Endodermal cell (in vitro differentiated cells): ENCODE results near the gene CASR. TPM values are rescaled to one million over a fixed set of nuclear protein-coding genes. Genes with fewer than 3 reads are reported as not detected.

Source experiments
- DNase-seq: peaks from one replicate; pipeline ENCODE4 v3.0.0-alpha.2; 2017
- H3K27ac ChIP-seq: 2 replicates; pipeline ENCODE4 v1.5.1; 2013; ENCODE audit warnings: mild to moderate bottlenecking, low read depth, low read length, moderate library complexity
- H3K27me3 ChIP-seq: 2 replicates; pipeline ENCODE4 v1.6.1; 2013; ENCODE audit warnings: mild to moderate bottlenecking, low read length, moderate library complexity; ENCODE audit not compliant: insufficient read depth, control insufficient read depth, poor library complexity, severe bottlenecking
- H3K36me3 ChIP-seq: 2 replicates; pipeline ENCODE4 v1.7.0; 2013; ENCODE audit warnings: mild to moderate bottlenecking, low read length, moderate library complexity; ENCODE audit not compliant: control insufficient read depth, insufficient read depth
- H3K4me1 ChIP-seq: one replicate; pipeline ENCODE4 v1.7.0; 2013; ENCODE audit warnings: low read length; ENCODE audit not compliant: control insufficient read depth, insufficient read depth
- H3K4me3 ChIP-seq: 2 replicates; pipeline ENCODE4 v1.5.1; 2013; ENCODE audit warnings: mild to moderate bottlenecking, low read length, moderate library complexity
- H3K9ac ChIP-seq: 2 replicates; pipeline ENCODE4 v1.6.1; 2013; ENCODE audit warnings: mild to moderate bottlenecking, low read length, moderate library complexity; ENCODE audit not compliant: poor library complexity, severe bottlenecking; ENCODE audit errors: extremely low read depth
- H3K9me3 ChIP-seq: 2 replicates; pipeline ENCODE4 v1.6.1; 2013; ENCODE audit warnings: mild to moderate bottlenecking, low read length, moderate library complexity; ENCODE audit not compliant: control insufficient read depth
- H3K27ac Mint-ChIP-seq: 2 replicates; pipeline ENCODE4 v1.8.0; 2020; ENCODE audit warnings: mixed read lengths
- H3K27me3 Mint-ChIP-seq: 2 replicates; pipeline ENCODE4 v1.8.0; 2021; ENCODE audit warnings: mild to moderate bottlenecking, mixed read lengths; ENCODE audit not compliant: insufficient read depth
- H3K36me3 Mint-ChIP-seq: 2 replicates; pipeline ENCODE4 v1.8.0; 2020; ENCODE audit warnings: low read depth, mixed read lengths
- H3K4me1 Mint-ChIP-seq: 2 replicates; pipeline ENCODE4 v1.8.0; 2020; ENCODE audit warnings: mixed read lengths
- H3K4me3 Mint-ChIP-seq: 2 replicates; pipeline ENCODE4 v1.8.0; 2020; ENCODE audit warnings: mild to moderate bottlenecking, moderate library complexity, mixed read lengths
- H3K9me3 Mint-ChIP-seq: 2 replicates; pipeline ENCODE4 v1.8.0; 2020; ENCODE audit warnings: mild to moderate bottlenecking, mixed read lengths
- WGBS, 2 experiments: methylation state at CpG; one replicate each; pipeline versions ENCODE4 v1.1.5 to v1.1.7; 2013; ENCODE audit warnings: missing lambda C conversion rate in 2 of 2, mixed read lengths in 1 of 2; ENCODE audit not compliant: insufficient coverage in 1 of 2, insufficient read length in 1 of 2; 5-methylcytosine and 5-hydroxymethylcytosine counted together
- total RNA-seq, 2 donors: library from RNA; stranded (reverse); fragmentation: NEBNext Ultra II Directional in 1 of 2; extraction: Animal tissue kit (Norgen Biotek cat#: 25700) in 1 of 2; gene quantifications; 2 replicates in 1 of 2; 3 replicates in 1 of 2; pipeline ENCODE4 v1.2.1, GENCODE V29; 2021
- TF ChIP-seq, protein P1 (sequence below): fragments of 200-600 bp; sonication (generic); conservative IDR thresholded peaks from 2 replicates; pipeline ENCODE4 v1.5.0; 2021; ENCODE audit warnings: antibody characterized with exemption, mild to moderate bottlenecking

CASR gene
- total RNA-seq, 2 donors from 2014 or later, result 0.04 TPM; not detected in 1

- Mint-ChIP-seq H3K4me3 (no peak overlapping the region), H3K4me1 (peaks cover 2% of the 10 kb centered on the region), H3K9me3 (no peaks in the 10 kb centered on the region), H3K36me3 (no peaks in the 10 kb centered on the region), H3K27ac (no peak overlapping the region), H3K27me3 (peaks cover 9% of the 10 kb centered on the region)
- Histone ChIP-seq H3K27me3 (no peaks in the 10 kb centered on the region), H3K9ac (no peak overlapping the region), H3K9me3 (no peaks in the 10 kb centered on the region), H3K4me1 (no peaks in the 10 kb centered on the region), H3K4me3 (no peak overlapping the region), H3K36me3 (no peaks in the 10 kb centered on the region), H3K27ac (no peak overlapping the region)
- TF ChIP-seq, protein P1, sequence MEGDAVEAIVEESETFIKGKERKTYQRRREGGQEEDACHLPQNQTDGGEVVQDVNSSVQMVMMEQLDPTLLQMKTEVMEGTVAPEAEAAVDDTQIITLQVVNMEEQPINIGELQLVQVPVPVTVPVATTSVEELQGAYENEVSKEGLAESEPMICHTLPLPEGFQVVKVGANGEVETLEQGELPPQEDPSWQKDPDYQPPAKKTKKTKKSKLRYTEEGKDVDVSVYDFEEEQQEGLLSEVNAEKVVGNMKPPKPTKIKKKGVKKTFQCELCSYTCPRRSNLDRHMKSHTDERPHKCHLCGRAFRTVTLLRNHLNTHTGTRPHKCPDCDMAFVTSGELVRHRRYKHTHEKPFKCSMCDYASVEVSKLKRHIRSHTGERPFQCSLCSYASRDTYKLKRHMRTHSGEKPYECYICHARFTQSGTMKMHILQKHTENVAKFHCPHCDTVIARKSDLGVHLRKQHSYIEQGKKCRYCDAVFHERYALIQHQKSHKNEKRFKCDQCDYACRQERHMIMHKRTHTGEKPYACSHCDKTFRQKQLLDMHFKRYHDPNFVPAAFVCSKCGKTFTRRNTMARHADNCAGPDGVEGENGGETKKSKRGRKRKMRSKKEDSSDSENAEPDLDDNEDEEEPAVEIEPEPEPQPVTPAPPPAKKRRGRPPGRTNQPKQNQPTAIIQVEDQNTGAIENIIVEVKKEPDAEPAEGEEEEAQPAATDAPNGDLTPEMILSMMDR, result no peak
- 80 to 92% methylated on average over 1 to 2 of the region's 2 CpGs for WGBS, 2 experiments
- DNase-seq, result peak; percentile 54
Observed at GRCh38 chr3:122263058-122263457, 79.6 kb downstream of the CASR start.

- H3K9me3 ChIP-seq, result no peaks in the 10 kb centered on the region
- no peaks in the 10 kb centered on the region for H3K36me3 Mint-ChIP-seq
- H3K27me3 Mint-ChIP-seq, result peaks cover 9% of the 10 kb centered on the region
- no peak overlapping the region for H3K27ac ChIP-seq
- no peaks in the 10 kb centered on the region for H3K27me3 ChIP-seq
- H3K36me3 ChIP-seq, result no peaks in the 10 kb centered on the region
- TF ChIP-seq, protein P1, result no peak
- H3K4me3 Mint-ChIP-seq, result no peak overlapping the region
- H3K9ac ChIP-seq, result no peak overlapping the region
- no peak overlapping the region for H3K27ac Mint-ChIP-seq
- no peak overlapping the region for H3K4me3 ChIP-seq
- DNase-seq, result no peak
- no peaks in the 10 kb centered on the region for H3K9me3 Mint-ChIP-seq
- H3K4me1 ChIP-seq, result no peaks in the 10 kb centered on the region
- H3K4me1 Mint-ChIP-seq, result no peaks in the 10 kb centered on the region
Observed at GRCh38 chr3:122263974-122264588, 80.6 kb downstream of the CASR start.

- H3K4me3 Mint-ChIP-seq, result no peak overlapping the region
- Histone ChIP-seq H3K27me3 (no peaks in the 10 kb centered on the region), H3K4me1 (no peaks in the 10 kb centered on the region), H3K4me3 (no peak overlapping the region), H3K9me3 (no peaks in the 10 kb centered on the region), H3K27ac (no peak overlapping the region), H3K36me3 (no peaks in the 10 kb centered on the region), H3K9ac (no peak overlapping the region)
- H3K27me3 Mint-ChIP-seq, result peaks cover 7% of the 10 kb centered on the region
- H3K4me1 Mint-ChIP-seq, result no peaks in the 10 kb centered on the region
- no peak for DNase-seq
- 74 to 88% methylated on average over 3 of the region's 3 CpGs for WGBS, 2 experiments
- H3K9me3 Mint-ChIP-seq, result peaks cover 1% of the 10 kb centered on the region
- no peak overlapping the region for H3K27ac Mint-ChIP-seq
- TF ChIP-seq, protein P1, result no peak
- H3K36me3 Mint-ChIP-seq, result no peaks in the 10 kb centered on the region
Observed at GRCh38 chr3:122265957-122266356, 82.5 kb downstream of the CASR start.
